ENCODE measurements around the gene GIMAP5. TPM values are rescaled to one million over a fixed set of nuclear protein-coding genes. Genes with fewer than 3 reads are reported as not detected.

Gene GIMAP5
- total and polyA plus RNA-seq, 9 of the 15 experiments (the other 6 are each of a cell fraction or from before 2014, with no cell fraction given) = 0.35 TPM; not detected in 8

DNA sequence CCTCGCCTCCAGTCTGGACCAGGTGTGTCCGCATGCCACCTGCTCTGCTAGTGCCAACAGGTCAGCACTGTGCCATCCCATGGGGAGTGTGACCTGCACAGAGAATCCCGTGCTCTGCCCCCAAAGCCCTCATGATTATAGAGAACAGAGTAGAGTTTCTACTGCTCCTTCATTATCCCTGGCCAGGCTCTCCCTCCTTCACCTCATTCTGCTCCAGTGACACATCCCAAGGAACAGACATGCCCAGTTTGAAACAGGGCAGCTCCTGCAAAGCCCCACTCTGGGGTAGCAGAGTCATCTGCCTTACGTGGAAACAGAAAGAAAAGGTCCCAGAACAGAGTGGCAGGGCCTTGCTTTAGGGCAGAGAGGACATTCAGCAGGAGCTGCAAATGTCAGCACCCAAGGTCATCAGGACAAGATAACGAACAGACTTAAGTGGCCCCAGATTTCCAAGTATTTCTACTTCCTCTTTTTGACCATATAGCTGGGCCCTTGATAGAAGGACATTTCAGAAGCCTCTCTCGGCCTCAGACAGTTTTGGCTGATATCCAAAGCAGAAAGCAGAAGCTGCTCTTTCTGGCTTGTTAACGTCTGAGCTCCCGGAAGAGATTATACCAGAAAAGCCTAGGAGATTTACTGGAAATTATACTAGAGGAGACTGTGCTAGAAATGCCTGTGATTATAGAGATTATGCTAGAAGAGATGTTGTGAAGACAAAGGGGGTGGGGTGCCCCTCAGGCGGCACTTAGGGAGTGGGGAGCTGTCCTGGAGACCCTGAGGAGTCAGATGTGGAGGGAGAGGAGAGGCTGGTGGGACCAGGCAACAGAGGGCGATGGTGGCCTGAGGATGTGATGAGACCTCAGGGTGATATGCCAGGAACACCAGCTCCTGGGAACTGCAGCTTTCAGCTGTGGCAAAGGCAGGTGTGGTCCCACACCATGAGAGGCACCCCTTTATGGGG, 50.4 kb downstream of the GIMAP5 start:
- in situ Hi-C loops (cut with MboI) (loop anchor here (5.0 kb wide), 1 partner anchor 200 kb away; no protein-coding TSS in a partner anchor), intact Hi-C loops (cut with micrococcal nuclease) (loop anchor here (10.0 kb wide), 1 partner anchor 307 kb away; no protein-coding TSS in a partner anchor)
- Histone ChIP-seq H3K79me2 (ENCODE audit: control insufficient read depth, insufficient read depth, low read length) (no peaks in the 10 kb centered on the region), H3K4me3 (no peak overlapping the region), H4K20me1 (replicated peaks; ENCODE audit: control insufficient read depth, insufficient read depth, low read length) (peaks cover 8% of the 10 kb centered on the region; the same call in 1 of the 2 replicates), H3K9me1 (ENCODE audit: control insufficient read depth, insufficient read depth, low read length) (no peaks in the 10 kb centered on the region), H3K4me2 (ENCODE audit: insufficient read depth, low read length) (no peak overlapping the region), H3K27me3 (ENCODE audit: control insufficient read depth in 2 of 2, insufficient read depth in 2 of 2, low read length in 2 of 2) (peaks cover 47 to 63% of the 10 kb centered on the region in 2 experiments; a peak in 4 of 5 replicates), H3K4me1 (replicated peaks in 1 of 2; ENCODE audit: control insufficient read depth in 2 of 2, insufficient read depth in 2 of 2, low read length in 2 of 2) (peaks cover 10% of the 10 kb centered on the region in 2 experiments; a peak in 4 of 5 replicates), H3K27ac (ENCODE audit: extremely low read depth, low read depth, low read length) (no peak overlapping the region), H2AFZ (ENCODE audit: low read depth, low read length) (no peak overlapping the region), H3K9ac (ENCODE audit: insufficient read depth in 1 of 2, low read depth in 2 of 2, low read length in 2 of 2) (peak overlapping the region in 1 of 2 experiments; percentile 46; a peak in 1 of 4 replicates), H3K9me3 (replicated peaks; ENCODE audit: control insufficient read depth, insufficient read depth, low read depth, low read length) (no peaks in the 10 kb centered on the region), H3K36me3 (ENCODE audit: control insufficient read depth, insufficient read depth, low read length) (no peaks in the 10 kb centered on the region)
- ChIA-PET CTCF (ENCODE audit: low intra/inter-chr PET ratio) (interaction anchor here (1.2 kb wide), 1 partner anchor 8 kb away, joined by 4 read pairs; no protein-coding TSS in a partner anchor), POLR2A (interaction anchor here (0.7 to 1.3 kb wide), 8 partner anchors 10 to 435 kb away, joined by 3 to 6 read pairs (median 4); no protein-coding TSS in a partner anchor)
- WGBS (ENCODE audit: insufficient coverage, low coverage, missing lambda C conversion rate) = 9% methylated on average over 10 of the region's 10 CpGs
- BruUV-seq (replicated peaks) = no TSS peak
- ATAC-seq (peak; percentile 92), DNase-seq (ENCODE audit: extremely low read depth in 1 of 4, low spot score in 3 of 4) (peak in 3 of 4 experiments; percentile 35 to 81 (median 51)), FAIRE-seq (peak; percentile 94)
- TF ChIP-seq ILF3 (IDR thresholded peaks at IDR 0.05; ENCODE audit: borderline replicate concordance) = no peak
- TF ChIP-seq, protein P1, sequence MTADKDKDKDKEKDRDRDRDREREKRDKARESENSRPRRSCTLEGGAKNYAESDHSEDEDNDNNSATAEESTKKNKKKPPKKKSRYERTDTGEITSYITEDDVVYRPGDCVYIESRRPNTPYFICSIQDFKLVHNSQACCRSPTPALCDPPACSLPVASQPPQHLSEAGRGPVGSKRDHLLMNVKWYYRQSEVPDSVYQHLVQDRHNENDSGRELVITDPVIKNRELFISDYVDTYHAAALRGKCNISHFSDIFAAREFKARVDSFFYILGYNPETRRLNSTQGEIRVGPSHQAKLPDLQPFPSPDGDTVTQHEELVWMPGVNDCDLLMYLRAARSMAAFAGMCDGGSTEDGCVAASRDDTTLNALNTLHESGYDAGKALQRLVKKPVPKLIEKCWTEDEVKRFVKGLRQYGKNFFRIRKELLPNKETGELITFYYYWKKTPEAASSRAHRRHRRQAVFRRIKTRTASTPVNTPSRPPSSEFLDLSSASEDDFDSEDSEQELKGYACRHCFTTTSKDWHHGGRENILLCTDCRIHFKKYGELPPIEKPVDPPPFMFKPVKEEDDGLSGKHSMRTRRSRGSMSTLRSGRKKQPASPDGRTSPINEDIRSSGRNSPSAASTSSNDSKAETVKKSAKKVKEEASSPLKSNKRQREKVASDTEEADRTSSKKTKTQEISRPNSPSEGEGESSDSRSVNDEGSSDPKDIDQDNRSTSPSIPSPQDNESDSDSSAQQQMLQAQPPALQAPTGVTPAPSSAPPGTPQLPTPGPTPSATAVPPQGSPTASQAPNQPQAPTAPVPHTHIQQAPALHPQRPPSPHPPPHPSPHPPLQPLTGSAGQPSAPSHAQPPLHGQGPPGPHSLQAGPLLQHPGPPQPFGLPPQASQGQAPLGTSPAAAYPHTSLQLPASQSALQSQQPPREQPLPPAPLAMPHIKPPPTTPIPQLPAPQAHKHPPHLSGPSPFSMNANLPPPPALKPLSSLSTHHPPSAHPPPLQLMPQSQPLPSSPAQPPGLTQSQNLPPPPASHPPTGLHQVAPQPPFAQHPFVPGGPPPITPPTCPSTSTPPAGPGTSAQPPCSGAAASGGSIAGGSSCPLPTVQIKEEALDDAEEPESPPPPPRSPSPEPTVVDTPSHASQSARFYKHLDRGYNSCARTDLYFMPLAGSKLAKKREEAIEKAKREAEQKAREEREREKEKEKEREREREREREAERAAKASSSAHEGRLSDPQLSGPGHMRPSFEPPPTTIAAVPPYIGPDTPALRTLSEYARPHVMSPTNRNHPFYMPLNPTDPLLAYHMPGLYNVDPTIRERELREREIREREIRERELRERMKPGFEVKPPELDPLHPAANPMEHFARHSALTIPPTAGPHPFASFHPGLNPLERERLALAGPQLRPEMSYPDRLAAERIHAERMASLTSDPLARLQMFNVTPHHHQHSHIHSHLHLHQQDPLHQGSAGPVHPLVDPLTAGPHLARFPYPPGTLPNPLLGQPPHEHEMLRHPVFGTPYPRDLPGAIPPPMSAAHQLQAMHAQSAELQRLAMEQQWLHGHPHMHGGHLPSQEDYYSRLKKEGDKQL (CRISPR knock-in tag; IDR thresholded peaks at IDR 0.05; ENCODE audit: borderline replicate concordance) = no peak
- TF ChIP-seq TGIF2 (CRISPR knock-in tag; IDR thresholded peaks at IDR 0.05) = no peak
- TF ChIP-seq, protein P2, sequence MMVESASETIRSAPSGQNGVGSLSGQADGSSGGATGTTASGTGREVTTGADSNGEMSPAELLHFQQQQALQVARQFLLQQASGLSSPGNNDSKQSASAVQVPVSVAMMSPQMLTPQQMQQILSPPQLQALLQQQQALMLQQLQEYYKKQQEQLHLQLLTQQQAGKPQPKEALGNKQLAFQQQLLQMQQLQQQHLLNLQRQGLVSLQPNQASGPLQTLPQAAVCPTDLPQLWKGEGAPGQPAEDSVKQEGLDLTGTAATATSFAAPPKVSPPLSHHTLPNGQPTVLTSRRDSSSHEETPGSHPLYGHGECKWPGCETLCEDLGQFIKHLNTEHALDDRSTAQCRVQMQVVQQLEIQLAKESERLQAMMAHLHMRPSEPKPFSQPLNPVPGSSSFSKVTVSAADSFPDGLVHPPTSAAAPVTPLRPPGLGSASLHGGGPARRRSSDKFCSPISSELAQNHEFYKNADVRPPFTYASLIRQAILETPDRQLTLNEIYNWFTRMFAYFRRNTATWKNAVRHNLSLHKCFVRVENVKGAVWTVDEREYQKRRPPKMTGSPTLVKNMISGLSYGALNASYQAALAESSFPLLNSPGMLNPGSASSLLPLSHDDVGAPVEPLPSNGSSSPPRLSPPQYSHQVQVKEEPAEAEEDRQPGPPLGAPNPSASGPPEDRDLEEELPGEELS (CRISPR knock-in tag; IDR thresholded peaks at IDR 0.05; ENCODE audit: borderline replicate concordance) = no peak
- TF ChIP-seq, protein P3, sequence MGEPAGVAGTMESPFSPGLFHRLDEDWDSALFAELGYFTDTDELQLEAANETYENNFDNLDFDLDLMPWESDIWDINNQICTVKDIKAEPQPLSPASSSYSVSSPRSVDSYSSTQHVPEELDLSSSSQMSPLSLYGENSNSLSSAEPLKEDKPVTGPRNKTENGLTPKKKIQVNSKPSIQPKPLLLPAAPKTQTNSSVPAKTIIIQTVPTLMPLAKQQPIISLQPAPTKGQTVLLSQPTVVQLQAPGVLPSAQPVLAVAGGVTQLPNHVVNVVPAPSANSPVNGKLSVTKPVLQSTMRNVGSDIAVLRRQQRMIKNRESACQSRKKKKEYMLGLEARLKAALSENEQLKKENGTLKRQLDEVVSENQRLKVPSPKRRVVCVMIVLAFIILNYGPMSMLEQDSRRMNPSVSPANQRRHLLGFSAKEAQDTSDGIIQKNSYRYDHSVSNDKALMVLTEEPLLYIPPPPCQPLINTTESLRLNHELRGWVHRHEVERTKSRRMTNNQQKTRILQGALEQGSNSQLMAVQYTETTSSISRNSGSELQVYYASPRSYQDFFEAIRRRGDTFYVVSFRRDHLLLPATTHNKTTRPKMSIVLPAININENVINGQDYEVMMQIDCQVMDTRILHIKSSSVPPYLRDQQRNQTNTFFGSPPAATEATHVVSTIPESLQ (CRISPR knock-in tag; IDR thresholded peaks at IDR 0.05) = 0 out of 2 replicates have a peak, but pooled peaks have one; percentile 41

Measured in K562 (cell line).